GM12873 (cell line): Measurements from ENCODE around the gene PRMT9.

Source experiments
- CTCF ChIP-seq: IDR thresholded peaks from 2 replicates; pipeline ENCODE4 v1.5.1; 2012; ENCODE audit warnings: low read depth, mild to moderate bottlenecking, moderate library complexity, low read length, control low read depth; ENCODE audit not compliant: insufficient read depth; ENCODE audit errors: missing control alignments

PRMT9 gene

GRCh38 chr4:147599769-147600168, 84.2 kb downstream of the PRMT9 start:
- no peak for TF ChIP-seq CTCF

GRCh38 chr4:147599206-147599605, 84.8 kb downstream of the PRMT9 start:
- no peak for TF ChIP-seq CTCF

GRCh38 chr4:147597561-147597960, 86.4 kb downstream of the PRMT9 start:
- no peak for TF ChIP-seq CTCF

- TF ChIP-seq CTCF = no peak
Observed at GRCh38 chr4:147596981-147597380, 87.0 kb downstream of the PRMT9 start.

- no peak for TF ChIP-seq CTCF
Observed at GRCh38 chr4:147596377-147596776, 87.6 kb downstream of the PRMT9 start.

- TF ChIP-seq CTCF = no peak
Observed at GRCh38 chr4:147594578-147594977, 89.4 kb downstream of the PRMT9 start.

GRCh38 chr4:147594107-147594506, 89.9 kb downstream of the PRMT9 start:
- no peak for TF ChIP-seq CTCF
